Left ventricle myocardium superior (tissue), 1 donor: Measurements from ENCODE around the gene GADD45GIP1. TPM values are rescaled to one million over a fixed set of nuclear protein-coding genes. Genes with fewer than 3 reads are reported as not detected.
"Not testable (repeated sequence)": the region's sequence is repeated elsewhere in the genome, so short reads cannot be mapped to it uniquely, and the experiment has no call there.

Experiments
- ATAC-seq: fragments of 200-7000 bp; cut with Tn5 transposase; one replicate; pipeline ENCODE4 v1.9.1; 2020; ENCODE audit warnings: mild to moderate bottlenecking, moderate library complexity
- DNase-seq: peaks from one replicate; pipeline ENCODE4 v3.0.0-alpha.2; 2020
- intact Hi-C: fragments of 100-400 bp; cut with micrococcal nuclease; formaldehyde crosslinking; loops from one replicate; pipeline ENCODE4 v1.11.0; 2022
- total RNA-seq: library from RNA; stranded (reverse); fragmentation: NEBNext Ultra II Directional; extraction: Animal tissue kit (Norgen Biotek cat#: 25700); gene quantifications from one replicate; pipeline ENCODE4 v1.2.1, GENCODE V29; 2021
- donor health status: DM: no; HTN: yes; CAD: no; lungs with severe emphysema.

GADD45GIP1 gene
- total RNA-seq, 1 donor from 2014 or later, result 28.7 TPM

GRCh38 chr19:12991296-12991695 is 34.3 kb upstream of the GADD45GIP1 start:
- DNase-seq (no peak), ATAC-seq (no peak)
- intact Hi-C loops, result no loop called here

GRCh38 chr19:12990853-12991252 is 33.8 kb upstream of the GADD45GIP1 start:
- ATAC-seq (no peak), DNase-seq (no peak)
- intact Hi-C loops, result no loop called here

GRCh38 chr19:12990431-12990830 is 33.4 kb upstream of the GADD45GIP1 start:
- ATAC-seq, result no peak
- intact Hi-C loops, result no loop called here
- DNase-seq, result no peak

GRCh38 chr19:12987781-12988180 is 30.8 kb upstream of the GADD45GIP1 start:
- ATAC-seq (no peak), DNase-seq (no peak)
- intact Hi-C loops, result no loop called here

- intact Hi-C loops, result no loop called here
- ATAC-seq, result no peak
- DNase-seq, result no peak
Observed at GRCh38 chr19:12987190-12987589, 30.2 kb upstream of the GADD45GIP1 start.

GRCh38 chr19:12986726-12987125 is 29.7 kb upstream of the GADD45GIP1 start:
- ATAC-seq, result no peak
- intact Hi-C loops, result no loop called here
- DNase-seq, result no peak

GRCh38 chr19:12985049-12985776 is 28.2 kb upstream of the GADD45GIP1 start:
- DNase-seq (peak; percentile 73), ATAC-seq (peak; percentile 63)
- intact Hi-C loops, result no loop called here

- peak; percentile 2 for ATAC-seq
- intact Hi-C loops, result loop anchor here (5.0 kb wide), 1 partner anchor 103 kb away; no protein-coding TSS in a partner anchor
Observed at GRCh38 chr19:12984683-12985048, 27.6 kb upstream of the GADD45GIP1 start.

GRCh38 chr19:12984143-12984627 is 27.2 kb upstream of the GADD45GIP1 start:
- intact Hi-C loops, result loop anchor here (5.0 kb wide), 1 partner anchor 103 kb away; no protein-coding TSS in a partner anchor
- no peak for ATAC-seq
- no peak for DNase-seq

More at GRCh38 chr19:12984683-12985048, 27.6 kb upstream of the GADD45GIP1 start:
- DNase-seq, result no peak

- DNase-seq (peak; percentile 91), ATAC-seq (peak; percentile 80)
- intact Hi-C loops, result loop anchor here (5.0 kb wide), 1 partner anchor 104 kb away; no protein-coding TSS in a partner anchor
Observed at GRCh38 chr19:12983542-12984142, 26.6 kb upstream of the GADD45GIP1 start.

GRCh38 chr19:12983091-12983490 is 26.1 kb upstream of the GADD45GIP1 start:
- intact Hi-C loops, result loop anchor here (5.0 kb wide), 1 partner anchor 104 kb away; no protein-coding TSS in a partner anchor
- ATAC-seq (no peak), DNase-seq (no peak)

- DNase-seq, result no peak
- intact Hi-C loops, result loop anchor here (5.0 kb wide), 1 partner anchor 105 kb away; no protein-coding TSS in a partner anchor
- ATAC-seq, result no peak
Observed at GRCh38 chr19:12982648-12983047, 25.6 kb upstream of the GADD45GIP1 start.

- no peak for DNase-seq
- intact Hi-C loops, result loop anchor here (5.0 kb wide), 2 partner anchors 107 to 282 kb away; no protein-coding TSS in a partner anchor
- ATAC-seq, result no peak
Observed at GRCh38 chr19:12979974-12980373, 23.0 kb upstream of the GADD45GIP1 start.

- not testable (repeated sequence) for DNase-seq, ATAC-seq
- intact Hi-C loops, result loop anchor here (5.0 kb wide), 1 partner anchor 286 kb away; no protein-coding TSS in a partner anchor
Observed at GRCh38 chr19:12976109-12976508, 19.1 kb upstream of the GADD45GIP1 start.

- no peak for DNase-seq
- peak; percentile 4 for ATAC-seq
- intact Hi-C loops, result loop anchor here (5.0 kb wide), 1 partner anchor 287 kb away; no protein-coding TSS in a partner anchor
Observed at GRCh38 chr19:12975221-12975741, 18.3 kb upstream of the GADD45GIP1 start.

GRCh38 chr19:12974301-12975220 is 17.5 kb upstream of the GADD45GIP1 start:
- DNase-seq, result no peak
- ATAC-seq, result no peak

GRCh38 chr19:12973236-12973635 is 16.2 kb upstream of the GADD45GIP1 start:
- intact Hi-C loops, result no loop called here
- ATAC-seq, result no peak
- no peak for DNase-seq

More at GRCh38 chr19:12974301-12975220, 17.5 kb upstream of the GADD45GIP1 start:
- intact Hi-C loops, result loop anchor here (5.0 kb wide), 1 partner anchor 288 kb away; no protein-coding TSS in a partner anchor

- ATAC-seq, result peak; percentile 3
- DNase-seq, result peak; percentile 11
- intact Hi-C loops, result no loop called here
Observed at GRCh38 chr19:12970070-12970820, 13.2 kb upstream of the GADD45GIP1 start.
